DND-41 (cell line): Measurements from ENCODE around the gene MCF2L.

ENCODE experiments used
- EZH2 ChIP-seq: IDR thresholded peaks from 3 replicates; pipeline ENCODE4 v1.6.1; 2012; ENCODE audit warnings: borderline replicate concordance, low read depth, mild to moderate bottlenecking, moderate library complexity, low read length, inconsistent platforms; ENCODE audit not compliant: severe bottlenecking
- TF ChIP-seq, protein P1 (sequence below): IDR thresholded peaks from 2 replicates; pipeline ENCODE4 v1.5.1; 2012; ENCODE audit warnings: borderline replicate concordance, low read length, moderate library complexity, mild to moderate bottlenecking; ENCODE audit not compliant: poor library complexity, severe bottlenecking; ENCODE audit errors: extremely low read depth

DNA sequence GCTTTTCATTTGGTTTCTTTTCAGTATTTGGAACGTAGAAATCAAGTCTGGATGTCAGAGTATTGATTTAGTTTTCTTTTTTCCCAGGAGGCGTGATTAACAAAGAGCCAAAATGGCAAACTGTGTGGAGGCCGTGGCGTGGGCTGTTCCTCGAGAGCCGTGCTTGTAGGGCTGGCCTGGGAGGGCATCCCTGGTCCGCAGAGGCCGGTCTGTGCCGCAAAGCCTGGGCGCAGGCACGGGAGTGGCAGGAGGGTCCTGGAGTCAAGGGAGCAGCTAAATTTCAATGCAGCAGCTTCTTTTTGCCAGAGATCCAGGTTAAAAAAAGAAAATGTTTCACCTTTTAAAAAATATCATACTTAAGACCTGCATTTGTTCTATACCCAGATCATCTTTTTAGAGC is 13.1 kb upstream of the MCF2L start:
- TF ChIP-seq, protein P1, sequence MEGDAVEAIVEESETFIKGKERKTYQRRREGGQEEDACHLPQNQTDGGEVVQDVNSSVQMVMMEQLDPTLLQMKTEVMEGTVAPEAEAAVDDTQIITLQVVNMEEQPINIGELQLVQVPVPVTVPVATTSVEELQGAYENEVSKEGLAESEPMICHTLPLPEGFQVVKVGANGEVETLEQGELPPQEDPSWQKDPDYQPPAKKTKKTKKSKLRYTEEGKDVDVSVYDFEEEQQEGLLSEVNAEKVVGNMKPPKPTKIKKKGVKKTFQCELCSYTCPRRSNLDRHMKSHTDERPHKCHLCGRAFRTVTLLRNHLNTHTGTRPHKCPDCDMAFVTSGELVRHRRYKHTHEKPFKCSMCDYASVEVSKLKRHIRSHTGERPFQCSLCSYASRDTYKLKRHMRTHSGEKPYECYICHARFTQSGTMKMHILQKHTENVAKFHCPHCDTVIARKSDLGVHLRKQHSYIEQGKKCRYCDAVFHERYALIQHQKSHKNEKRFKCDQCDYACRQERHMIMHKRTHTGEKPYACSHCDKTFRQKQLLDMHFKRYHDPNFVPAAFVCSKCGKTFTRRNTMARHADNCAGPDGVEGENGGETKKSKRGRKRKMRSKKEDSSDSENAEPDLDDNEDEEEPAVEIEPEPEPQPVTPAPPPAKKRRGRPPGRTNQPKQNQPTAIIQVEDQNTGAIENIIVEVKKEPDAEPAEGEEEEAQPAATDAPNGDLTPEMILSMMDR = no peak
- TF ChIP-seq EZH2 = no peak
